Measurements from ENCODE around the gene VAV2.

Gene VAV2

DNA sequence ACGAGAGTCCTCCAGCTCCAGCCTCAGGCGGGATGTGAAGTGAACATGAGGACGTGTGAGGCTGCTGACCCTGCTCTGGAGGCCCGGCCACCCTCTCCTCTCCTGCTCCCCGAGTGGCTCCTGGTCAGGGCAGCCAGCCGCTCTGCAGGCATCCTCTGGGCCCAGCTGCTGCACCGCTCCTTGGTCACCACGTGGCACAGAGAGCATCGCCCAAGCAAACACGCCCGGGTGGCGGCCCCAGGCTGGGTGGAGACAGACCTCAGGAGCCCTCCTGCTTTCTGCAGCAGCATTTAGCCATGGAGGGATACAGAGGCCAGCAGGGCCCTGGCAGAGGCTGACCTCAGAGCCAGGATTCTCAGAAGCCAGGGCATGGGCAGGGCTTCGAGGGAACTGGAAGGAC lies 184.3 kb downstream of the VAV2 start:
- H3K27ac ChIP-seq (ENCODE audit: low read depth, low read length) = no peak overlapping the region
- H3K4me1 ChIP-seq (ENCODE audit: control insufficient read depth, insufficient read depth, low read length) = no peaks in the 10 kb centered on the region
- H3K9ac ChIP-seq (ENCODE audit: low read depth, low read length) = no peak overlapping the region
- peaks cover 33% of the 10 kb centered on the region; the same call in 1 of the 2 replicates for H3K36me3 ChIP-seq (ENCODE audit: control insufficient read depth, insufficient read depth, low read length)
- no peak overlapping the region for H3K4me3 ChIP-seq (ENCODE audit: low read depth, low read length)
- H3K9me3 ChIP-seq (ENCODE audit: control insufficient read depth, insufficient read depth, low read length) = no peaks in the 10 kb centered on the region
- no peaks in the 10 kb centered on the region for H3K27me3 ChIP-seq (ENCODE audit: control insufficient read depth, insufficient read depth, low read length)

GRCh38 chr9:133807037-133807436 lies 185.1 kb downstream of the VAV2 start:
- Histone ChIP-seq H3K27me3 (ENCODE audit: control insufficient read depth, insufficient read depth, low read length) (no peaks in the 10 kb centered on the region), H3K36me3 (ENCODE audit: control insufficient read depth, insufficient read depth, low read length) (peaks cover 36% of the 10 kb centered on the region; the same call in 1 of the 2 replicates), H3K4me3 (ENCODE audit: low read depth, low read length) (no peak overlapping the region), H3K4me1 (ENCODE audit: control insufficient read depth, insufficient read depth, low read length) (no peaks in the 10 kb centered on the region), H3K27ac (ENCODE audit: low read depth, low read length) (no peak overlapping the region), H3K9ac (ENCODE audit: low read depth, low read length) (no peak overlapping the region), H3K9me3 (ENCODE audit: control insufficient read depth, insufficient read depth, low read length) (no peaks in the 10 kb centered on the region)

- no peaks in the 10 kb centered on the region for H3K4me1 ChIP-seq (ENCODE audit: control insufficient read depth, insufficient read depth, low read length)
Observed at GRCh38 chr9:133806623-133807010, 185.5 kb downstream of the VAV2 start.

DNA sequence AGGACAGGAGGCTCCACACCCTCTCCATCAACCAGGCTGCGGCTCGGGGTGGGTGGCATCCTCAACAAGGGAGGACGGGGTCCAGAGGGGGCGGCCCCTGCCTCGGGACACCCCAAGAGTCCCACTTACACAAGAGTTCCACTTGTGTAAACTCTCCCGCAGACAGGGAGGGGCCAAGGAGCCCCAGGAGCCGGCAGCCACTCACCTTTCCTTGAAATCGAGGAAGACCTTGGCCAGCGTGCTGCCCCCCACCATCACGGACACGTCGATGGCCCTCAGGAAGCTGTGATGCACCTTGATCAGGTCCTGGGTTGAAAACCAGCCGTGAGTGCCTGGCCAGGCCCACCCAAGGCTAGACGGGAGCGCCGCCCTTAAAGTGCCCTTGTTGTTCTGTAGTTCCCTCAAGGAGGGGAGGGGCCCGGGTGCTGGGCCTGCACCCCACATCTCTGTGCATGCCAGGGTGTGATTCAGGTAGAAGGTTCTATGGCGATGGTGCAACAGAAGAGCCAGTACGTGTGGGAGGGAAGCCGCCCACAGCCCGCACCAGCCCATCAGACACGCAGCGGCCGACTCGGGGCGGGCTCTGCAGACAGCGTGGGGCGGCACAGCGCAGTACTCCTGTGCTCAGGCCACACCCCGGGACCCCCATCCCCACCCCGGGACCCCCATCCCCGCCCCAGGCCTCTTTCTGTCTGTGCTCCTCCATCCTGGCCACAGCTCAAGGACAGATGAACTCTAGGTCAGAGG lies 186.1 kb downstream of the VAV2 start:
- no peak overlapping the region for H3K27ac ChIP-seq (ENCODE audit: low read depth, low read length)
- no peak overlapping the region for H3K9ac ChIP-seq (ENCODE audit: low read depth, low read length)
- no peaks in the 10 kb centered on the region for H3K4me1 ChIP-seq (ENCODE audit: control insufficient read depth, insufficient read depth, low read length)
- peaks cover 36% of the 10 kb centered on the region for H3K36me3 ChIP-seq (ENCODE audit: control insufficient read depth, insufficient read depth, low read length)
- no peaks in the 10 kb centered on the region for H3K9me3 ChIP-seq (ENCODE audit: control insufficient read depth, insufficient read depth, low read length)
- H3K4me3 ChIP-seq (ENCODE audit: low read depth, low read length) = no peak overlapping the region
- no peaks in the 10 kb centered on the region for H3K27me3 ChIP-seq (ENCODE audit: control insufficient read depth, insufficient read depth, low read length)

More at GRCh38 chr9:133806623-133807010, 185.5 kb downstream of the VAV2 start:
- Histone ChIP-seq H3K9me3 (ENCODE audit: control insufficient read depth, insufficient read depth, low read length) (no peaks in the 10 kb centered on the region), H3K36me3 (ENCODE audit: control insufficient read depth, insufficient read depth, low read length) (peaks cover 36% of the 10 kb centered on the region), H3K4me3 (ENCODE audit: low read depth, low read length) (no peak overlapping the region), H3K27ac (ENCODE audit: low read depth, low read length) (no peak overlapping the region), H3K27me3 (ENCODE audit: control insufficient read depth, insufficient read depth, low read length) (no peaks in the 10 kb centered on the region), H3K9ac (ENCODE audit: low read depth, low read length) (no peak overlapping the region)

DNA sequence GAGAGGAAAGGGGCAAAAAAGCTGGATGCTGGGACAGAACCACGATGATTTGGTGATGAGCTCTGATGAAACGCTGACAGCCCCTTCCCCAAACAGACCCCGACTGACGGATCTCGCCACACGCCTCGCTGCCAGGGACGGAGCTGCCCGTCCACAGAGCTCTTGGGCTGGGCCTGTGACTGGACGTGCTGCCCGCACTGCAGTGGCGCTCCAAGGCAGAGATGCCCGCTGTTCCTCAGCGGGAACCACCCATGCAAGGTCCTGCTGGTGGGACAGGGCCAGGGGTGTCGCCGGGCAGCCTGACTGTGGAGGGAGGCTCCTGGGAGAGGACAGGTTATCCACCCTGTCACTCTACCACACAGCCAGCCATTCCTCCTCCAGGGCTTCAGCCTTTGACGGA lies 187.9 kb downstream of the VAV2 start:
- H3K4me1 ChIP-seq (ENCODE audit: control insufficient read depth, insufficient read depth, low read length) = no peaks in the 10 kb centered on the region
- H3K9ac ChIP-seq (ENCODE audit: low read depth, low read length) = no peak overlapping the region
- H3K27me3 ChIP-seq (ENCODE audit: control insufficient read depth, insufficient read depth, low read length) = no peaks in the 10 kb centered on the region
- no peaks in the 10 kb centered on the region for H3K9me3 ChIP-seq (ENCODE audit: control insufficient read depth, insufficient read depth, low read length)
- peaks cover 29% of the 10 kb centered on the region for H3K36me3 ChIP-seq (ENCODE audit: control insufficient read depth, insufficient read depth, low read length)
- no peak overlapping the region for H3K4me3 ChIP-seq (ENCODE audit: low read depth, low read length)
- no peak overlapping the region for H3K27ac ChIP-seq (ENCODE audit: low read depth, low read length)

DNA sequence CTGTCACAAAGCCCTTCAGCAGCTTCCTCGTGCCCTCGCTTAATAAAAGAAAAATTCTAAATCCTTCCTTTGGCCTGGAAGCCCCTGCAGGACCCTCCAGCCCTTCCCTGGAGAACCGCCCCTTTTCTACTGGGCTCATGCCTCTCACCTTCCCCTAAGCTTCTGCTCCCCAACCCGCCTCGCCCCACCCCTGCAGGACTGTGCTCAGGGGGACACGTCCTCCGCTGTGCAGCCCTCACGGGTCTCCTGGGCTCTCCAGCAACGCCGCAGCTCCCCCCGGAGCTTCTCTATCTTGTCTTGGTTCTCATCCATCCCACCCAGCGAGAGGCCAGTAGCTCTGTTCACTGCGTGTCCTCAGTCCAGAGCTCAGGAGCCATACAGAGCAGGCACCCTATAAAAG lies 188.4 kb downstream of the VAV2 start:
- no peaks in the 10 kb centered on the region for H3K27me3 ChIP-seq (ENCODE audit: control insufficient read depth, insufficient read depth, low read length)
- H3K9ac ChIP-seq (ENCODE audit: low read depth, low read length) = no peak overlapping the region
- no peaks in the 10 kb centered on the region for H3K9me3 ChIP-seq (ENCODE audit: control insufficient read depth, insufficient read depth, low read length)
- peaks cover 27% of the 10 kb centered on the region for H3K36me3 ChIP-seq (ENCODE audit: control insufficient read depth, insufficient read depth, low read length)
- H3K4me3 ChIP-seq (ENCODE audit: low read depth, low read length) = no peak overlapping the region
- no peaks in the 10 kb centered on the region for H3K4me1 ChIP-seq (ENCODE audit: control insufficient read depth, insufficient read depth, low read length)
- no peak overlapping the region for H3K27ac ChIP-seq (ENCODE audit: low read depth, low read length)

DNA sequence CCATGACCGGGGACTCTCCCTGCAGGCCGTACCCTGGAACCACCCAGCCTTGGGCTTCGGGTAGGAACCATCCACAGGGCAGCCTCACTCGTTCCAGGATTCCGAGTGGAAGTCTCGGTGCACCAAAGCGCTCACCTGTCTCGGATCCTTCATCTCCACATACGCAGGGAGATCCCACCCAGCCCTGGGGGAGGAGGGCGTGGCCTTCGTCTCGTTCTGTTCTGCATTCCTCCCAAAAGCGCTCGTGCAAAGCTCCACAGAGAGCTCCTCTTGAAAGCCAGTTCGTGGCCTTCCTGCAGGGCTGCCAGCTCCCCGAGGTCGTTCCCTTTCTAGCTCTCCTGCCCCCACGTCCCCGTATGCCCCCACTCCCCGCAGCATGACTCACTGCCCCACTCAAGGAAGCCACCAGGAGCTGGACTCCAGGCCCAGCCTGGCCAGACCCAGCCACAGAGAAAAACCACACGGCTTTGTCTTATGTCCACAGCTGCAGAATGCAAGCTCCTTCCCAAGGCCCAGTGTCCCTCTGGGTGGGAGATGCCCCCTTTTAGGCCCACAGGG lies 189.0 kb downstream of the VAV2 start:
- Histone ChIP-seq H3K36me3 (ENCODE audit: control insufficient read depth, insufficient read depth, low read length) (peaks cover 21% of the 10 kb centered on the region), H3K4me1 (ENCODE audit: control insufficient read depth, insufficient read depth, low read length) (no peaks in the 10 kb centered on the region), H3K27ac (ENCODE audit: low read depth, low read length) (no peak overlapping the region), H3K9me3 (ENCODE audit: control insufficient read depth, insufficient read depth, low read length) (no peaks in the 10 kb centered on the region), H3K9ac (ENCODE audit: low read depth, low read length) (no peak overlapping the region), H3K4me3 (ENCODE audit: low read depth, low read length) (no peak overlapping the region), H3K27me3 (ENCODE audit: control insufficient read depth, insufficient read depth, low read length) (no peaks in the 10 kb centered on the region)

DNA sequence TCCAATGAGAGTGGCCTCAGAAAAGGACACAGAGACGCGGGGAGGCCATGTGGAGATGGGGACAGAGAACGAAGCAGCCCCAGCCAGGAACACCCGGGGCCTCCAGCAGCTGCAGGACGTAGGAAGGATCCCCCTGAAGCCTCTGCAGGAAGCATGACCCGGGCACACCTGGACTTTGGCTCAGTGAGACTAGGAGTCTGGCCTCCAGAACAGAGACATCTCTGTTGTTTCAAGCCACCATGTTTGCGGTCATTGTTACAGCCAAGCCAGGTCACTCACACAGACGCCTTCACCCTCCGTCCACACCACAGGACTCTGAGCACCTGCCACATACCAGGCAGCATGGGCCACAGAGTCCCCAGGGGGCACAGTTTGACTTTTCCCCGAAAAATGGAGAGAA lies 190.4 kb downstream of the VAV2 start:
- H3K27ac ChIP-seq (ENCODE audit: low read depth, low read length) = no peak overlapping the region
- H3K9ac ChIP-seq (ENCODE audit: low read depth, low read length) = no peak overlapping the region
- no peaks in the 10 kb centered on the region for H3K27me3 ChIP-seq (ENCODE audit: control insufficient read depth, insufficient read depth, low read length)
- no peaks in the 10 kb centered on the region for H3K9me3 ChIP-seq (ENCODE audit: control insufficient read depth, insufficient read depth, low read length)
- H3K36me3 ChIP-seq (ENCODE audit: control insufficient read depth, insufficient read depth, low read length) = peaks cover 13% of the 10 kb centered on the region
- H3K4me1 ChIP-seq (ENCODE audit: control insufficient read depth, insufficient read depth, low read length) = no peaks in the 10 kb centered on the region
- no peak overlapping the region for H3K4me3 ChIP-seq (ENCODE audit: low read depth, low read length)

GRCh38 chr9:133800266-133800665 lies 191.9 kb downstream of the VAV2 start:
- no peak overlapping the region for H3K4me3 ChIP-seq (ENCODE audit: low read depth, low read length)
- no peaks in the 10 kb centered on the region for H3K4me1 ChIP-seq (ENCODE audit: control insufficient read depth, insufficient read depth, low read length)
- H3K36me3 ChIP-seq (ENCODE audit: control insufficient read depth, insufficient read depth, low read length) = peaks cover 12% of the 10 kb centered on the region
- H3K9ac ChIP-seq (ENCODE audit: low read depth, low read length) = no peak overlapping the region
- H3K9me3 ChIP-seq (ENCODE audit: control insufficient read depth, insufficient read depth, low read length) = no peaks in the 10 kb centered on the region
- H3K27me3 ChIP-seq (ENCODE audit: control insufficient read depth, insufficient read depth, low read length) = no peaks in the 10 kb centered on the region
- no peak overlapping the region for H3K27ac ChIP-seq (ENCODE audit: low read depth, low read length)

DNA sequence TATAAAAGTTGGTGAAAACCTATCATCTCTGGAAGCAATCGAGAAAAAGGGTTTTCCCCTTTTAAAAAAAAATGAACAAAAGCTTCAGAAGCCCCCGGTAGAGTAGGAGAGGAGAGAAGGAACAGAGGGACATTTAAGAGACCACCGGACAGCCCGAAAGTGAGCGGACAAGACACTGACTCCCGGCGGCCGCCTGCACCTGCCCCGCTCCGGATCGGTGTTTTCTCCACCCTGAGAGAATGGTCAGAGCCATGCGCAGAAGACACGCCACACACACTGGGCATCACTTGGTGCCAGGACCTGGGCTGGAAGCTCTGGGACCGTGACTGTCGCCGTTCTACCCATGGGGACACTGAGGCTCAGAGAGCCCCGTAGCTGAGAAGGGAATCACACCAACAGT lies 192.4 kb downstream of the VAV2 start:
- Histone ChIP-seq H3K9me3 (ENCODE audit: control insufficient read depth, insufficient read depth, low read length) (no peaks in the 10 kb centered on the region), H3K27me3 (ENCODE audit: control insufficient read depth, insufficient read depth, low read length) (no peaks in the 10 kb centered on the region), H3K9ac (ENCODE audit: low read depth, low read length) (no peak overlapping the region), H3K4me3 (ENCODE audit: low read depth, low read length) (no peak overlapping the region), H3K4me1 (ENCODE audit: control insufficient read depth, insufficient read depth, low read length) (no peaks in the 10 kb centered on the region), H3K27ac (ENCODE audit: low read depth, low read length) (no peak overlapping the region), H3K36me3 (ENCODE audit: control insufficient read depth, insufficient read depth, low read length) (peaks cover 12% of the 10 kb centered on the region)

DNA sequence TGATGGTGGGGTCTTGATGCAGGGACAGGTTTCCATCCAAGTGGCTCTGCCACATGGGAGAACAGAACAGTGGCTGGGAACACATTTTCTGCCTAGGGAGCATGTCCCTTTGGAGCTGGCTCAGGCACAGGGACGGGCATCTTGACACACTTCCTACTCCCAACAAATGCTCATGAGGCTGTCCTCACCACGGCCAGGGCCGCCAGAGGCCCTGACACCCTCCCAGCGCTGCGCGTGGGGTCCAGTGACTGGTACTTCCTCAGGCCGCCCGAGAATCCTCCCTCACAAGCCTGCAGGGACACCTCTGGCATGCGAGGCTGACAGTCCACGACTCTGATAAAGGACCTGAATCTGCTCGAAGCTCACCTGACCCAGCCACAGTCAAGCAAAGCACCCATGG lies 193.0 kb downstream of the VAV2 start:
- peaks cover 12% of the 10 kb centered on the region for H3K36me3 ChIP-seq (ENCODE audit: control insufficient read depth, insufficient read depth, low read length)
- H3K9ac ChIP-seq (ENCODE audit: low read depth, low read length) = no peak overlapping the region
- no peak overlapping the region for H3K4me3 ChIP-seq (ENCODE audit: low read depth, low read length)
- H3K9me3 ChIP-seq (ENCODE audit: control insufficient read depth, insufficient read depth, low read length) = no peaks in the 10 kb centered on the region
- no peak overlapping the region for H3K27ac ChIP-seq (ENCODE audit: low read depth, low read length)
- no peaks in the 10 kb centered on the region for H3K4me1 ChIP-seq (ENCODE audit: control insufficient read depth, insufficient read depth, low read length)
- H3K27me3 ChIP-seq (ENCODE audit: control insufficient read depth, insufficient read depth, low read length) = no peaks in the 10 kb centered on the region

Measured in HUES48 (cell line).